Kidney glomerular epithelial cell (primary cell): ENCODE measurements around the gene UBE2G2.

Source experiments
- DNase-seq: peaks from one replicate; lab custom pipeline; 2025; lab: John Stamatoyannopoulos, UW

Gene UBE2G2

GRCh38 chr21:44724926-44725325 lies 76.7 kb downstream of the UBE2G2 start:
- DNase-seq = no peak

DNA sequence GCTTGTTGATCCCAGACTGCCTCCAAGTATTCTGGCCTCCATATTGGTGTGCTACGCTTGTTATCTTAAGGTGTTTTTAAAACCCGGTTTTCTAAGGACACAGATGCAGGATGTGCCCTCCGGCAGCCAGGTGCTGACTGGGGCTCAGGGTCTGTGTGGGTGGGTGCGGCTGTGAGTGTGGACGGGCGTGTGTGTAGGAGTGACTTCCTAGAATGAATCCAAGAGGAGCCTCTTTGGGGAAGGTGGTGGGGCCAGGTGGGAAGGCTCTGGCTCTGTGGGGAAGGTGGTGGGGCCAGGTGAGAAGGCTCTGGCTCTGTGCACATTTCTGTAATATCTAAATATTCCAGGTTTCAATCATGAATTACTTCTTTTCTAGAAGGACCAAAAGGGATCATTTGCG lies 77.4 kb downstream of the UBE2G2 start:
- DNase-seq = no peak

DNA sequence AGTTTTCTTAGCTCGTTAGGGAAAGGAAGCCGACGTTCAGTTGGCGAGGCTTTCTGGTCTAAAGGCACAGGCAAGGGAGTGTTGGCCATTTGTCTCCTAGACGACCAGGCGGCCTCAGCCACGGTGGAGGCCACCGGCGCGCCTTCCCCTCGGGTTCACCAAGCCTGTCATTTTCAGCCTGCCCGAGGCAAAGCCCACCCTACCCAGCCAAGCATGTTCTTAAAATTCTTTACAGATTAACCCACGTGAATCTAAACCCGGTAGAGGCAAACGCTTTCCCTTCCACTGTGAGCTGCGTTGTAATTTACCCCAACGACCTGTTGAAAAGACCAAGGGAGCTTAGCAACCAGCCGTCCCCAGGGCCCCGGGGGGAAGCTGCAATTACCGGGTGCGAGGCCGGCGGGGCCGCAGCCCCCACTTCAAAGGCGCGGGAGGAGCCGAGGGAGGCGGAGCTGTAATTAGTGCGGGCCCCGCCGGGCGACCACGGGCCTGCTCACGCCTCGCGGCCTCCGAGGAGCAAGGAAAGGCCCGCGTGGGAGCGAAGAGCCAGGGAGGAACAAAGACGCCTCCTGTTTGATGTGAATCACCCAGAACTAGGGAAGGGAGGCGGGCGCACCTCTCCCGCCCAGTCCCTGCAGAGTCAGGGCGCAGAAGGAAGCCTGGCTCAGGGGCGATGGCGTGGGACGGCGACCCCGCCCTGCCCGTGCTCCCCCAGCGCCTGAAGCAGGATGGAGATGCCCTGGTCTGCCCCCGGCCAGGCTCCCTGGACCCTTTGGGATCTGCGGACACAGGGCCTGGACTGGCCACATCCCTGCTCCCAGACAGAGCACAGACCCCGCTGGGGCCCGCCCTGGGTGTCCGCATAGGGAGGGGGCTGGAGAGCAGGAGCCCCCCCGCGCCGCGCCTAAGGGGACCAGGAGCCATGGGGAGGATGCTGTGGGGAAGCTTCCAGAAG lies 78.2 kb downstream of the UBE2G2 start:
- no peak for DNase-seq

GRCh38 chr21:44722731-44723130 lies 78.9 kb downstream of the UBE2G2 start:
- no peak for DNase-seq

DNA sequence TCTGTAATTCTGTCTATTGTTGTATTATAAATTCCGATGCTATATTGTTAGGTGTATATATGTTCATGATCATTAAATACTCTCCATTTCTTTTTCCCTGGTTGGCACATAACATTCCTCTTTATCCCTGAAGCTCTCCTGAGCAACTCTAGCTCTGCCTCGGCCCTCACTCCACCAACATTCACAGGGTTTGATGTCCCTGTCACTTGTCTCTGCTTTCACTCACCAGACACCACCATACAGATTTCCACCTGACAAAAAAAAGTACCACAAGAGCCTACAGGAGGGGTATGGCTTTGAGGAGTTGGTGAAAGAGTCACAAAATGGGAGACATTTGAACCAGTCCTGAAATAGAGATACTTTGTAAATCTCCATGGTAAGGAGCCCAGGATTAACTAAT lies 81.5 kb downstream of the UBE2G2 start:
- no peak for DNase-seq
